ENCODE results near the gene NUMA1.

DNA sequence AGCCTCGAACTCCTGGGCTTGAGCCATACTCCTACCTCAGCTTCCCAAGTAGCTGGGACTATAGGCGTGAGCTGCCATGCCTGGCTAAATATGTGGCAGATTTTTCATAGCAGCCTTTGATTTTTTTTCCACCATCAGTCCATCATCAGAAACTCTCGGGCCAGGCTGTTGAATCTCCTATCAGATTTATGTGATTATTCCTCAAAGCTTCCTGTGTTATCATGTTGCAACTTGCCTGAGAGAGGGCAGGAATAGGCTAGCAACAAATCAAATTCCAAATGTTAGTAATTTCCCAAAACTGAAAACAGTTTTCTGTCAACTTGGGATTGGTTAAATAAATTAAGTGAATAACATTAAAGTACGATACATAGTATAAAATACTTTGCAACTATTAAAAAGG is 3.7 kb upstream of the NUMA1 start:
- TF ChIP-seq, protein P1, sequence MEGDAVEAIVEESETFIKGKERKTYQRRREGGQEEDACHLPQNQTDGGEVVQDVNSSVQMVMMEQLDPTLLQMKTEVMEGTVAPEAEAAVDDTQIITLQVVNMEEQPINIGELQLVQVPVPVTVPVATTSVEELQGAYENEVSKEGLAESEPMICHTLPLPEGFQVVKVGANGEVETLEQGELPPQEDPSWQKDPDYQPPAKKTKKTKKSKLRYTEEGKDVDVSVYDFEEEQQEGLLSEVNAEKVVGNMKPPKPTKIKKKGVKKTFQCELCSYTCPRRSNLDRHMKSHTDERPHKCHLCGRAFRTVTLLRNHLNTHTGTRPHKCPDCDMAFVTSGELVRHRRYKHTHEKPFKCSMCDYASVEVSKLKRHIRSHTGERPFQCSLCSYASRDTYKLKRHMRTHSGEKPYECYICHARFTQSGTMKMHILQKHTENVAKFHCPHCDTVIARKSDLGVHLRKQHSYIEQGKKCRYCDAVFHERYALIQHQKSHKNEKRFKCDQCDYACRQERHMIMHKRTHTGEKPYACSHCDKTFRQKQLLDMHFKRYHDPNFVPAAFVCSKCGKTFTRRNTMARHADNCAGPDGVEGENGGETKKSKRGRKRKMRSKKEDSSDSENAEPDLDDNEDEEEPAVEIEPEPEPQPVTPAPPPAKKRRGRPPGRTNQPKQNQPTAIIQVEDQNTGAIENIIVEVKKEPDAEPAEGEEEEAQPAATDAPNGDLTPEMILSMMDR (IDR thresholded peaks at IDR 0.05): no peak
- no peak for TF ChIP-seq POLR2A (IDR thresholded peaks at IDR 0.05)
- no peak for TF ChIP-seq EP300 (IDR thresholded peaks at IDR 0.05)

All from tibial nerve (tissue), 4 donors.